HG03442 (cell line): Measurements from ENCODE around the gene POLR2H.
"Not testable (repeated sequence)": the region's sequence is repeated elsewhere in the genome, so short reads cannot be mapped to it uniquely, and the experiment has no call there.

Experiments used
- ATAC-seq: cut with Tn5 transposase; IDR thresholded peaks from one replicate; pipeline ENCODE4 v1.9.1; 2021; ENCODE audit warnings: mild to moderate bottlenecking, moderate library complexity; ENCODE audit not compliant: unreplicated experiment

The POLR2H gene

DNA sequence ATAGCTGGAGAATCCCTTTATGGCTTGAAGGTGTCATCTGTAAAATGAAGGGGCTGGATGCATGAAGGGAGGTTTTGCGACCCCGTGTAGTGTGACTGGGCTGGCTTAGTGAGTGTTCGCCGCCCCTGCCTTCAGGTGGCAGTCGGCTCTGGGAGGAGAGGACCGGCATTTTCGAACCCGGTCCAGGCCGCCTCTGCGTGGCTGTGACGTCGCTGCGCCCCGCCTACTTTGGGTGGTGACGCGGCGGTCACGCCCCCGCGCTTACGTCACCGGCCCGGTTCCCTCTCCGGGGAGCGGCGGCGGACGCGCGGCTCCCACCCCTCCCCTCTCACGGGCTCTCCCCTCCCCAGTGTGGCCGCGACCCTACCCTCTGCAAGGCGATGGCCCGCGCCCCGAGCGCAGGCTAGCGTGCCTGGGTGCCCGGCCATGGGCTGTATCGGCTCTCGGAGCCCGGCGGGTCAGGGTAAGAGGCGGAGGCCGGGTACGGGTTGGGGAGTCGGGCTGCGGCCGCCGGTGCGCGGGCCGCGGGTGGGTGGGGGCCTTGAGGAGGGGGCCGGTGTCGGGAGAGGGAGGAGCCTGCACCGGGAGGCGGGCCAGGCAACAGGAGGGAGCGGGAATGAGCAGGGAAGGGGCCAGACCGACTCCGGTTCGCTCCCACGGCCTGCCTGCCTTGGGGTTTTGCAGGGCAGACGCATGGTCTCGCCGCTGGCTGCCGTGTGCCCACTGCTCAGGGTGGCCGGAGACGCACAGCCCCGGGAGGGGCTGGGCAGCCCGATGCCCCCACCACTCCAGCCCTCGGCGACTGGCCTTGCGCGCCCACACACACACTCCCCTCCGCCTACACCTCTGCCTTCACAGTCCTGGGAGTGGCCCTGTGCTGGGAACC is 25.6 kb upstream of the POLR2H start:
- peak; percentile 63 for ATAC-seq

DNA sequence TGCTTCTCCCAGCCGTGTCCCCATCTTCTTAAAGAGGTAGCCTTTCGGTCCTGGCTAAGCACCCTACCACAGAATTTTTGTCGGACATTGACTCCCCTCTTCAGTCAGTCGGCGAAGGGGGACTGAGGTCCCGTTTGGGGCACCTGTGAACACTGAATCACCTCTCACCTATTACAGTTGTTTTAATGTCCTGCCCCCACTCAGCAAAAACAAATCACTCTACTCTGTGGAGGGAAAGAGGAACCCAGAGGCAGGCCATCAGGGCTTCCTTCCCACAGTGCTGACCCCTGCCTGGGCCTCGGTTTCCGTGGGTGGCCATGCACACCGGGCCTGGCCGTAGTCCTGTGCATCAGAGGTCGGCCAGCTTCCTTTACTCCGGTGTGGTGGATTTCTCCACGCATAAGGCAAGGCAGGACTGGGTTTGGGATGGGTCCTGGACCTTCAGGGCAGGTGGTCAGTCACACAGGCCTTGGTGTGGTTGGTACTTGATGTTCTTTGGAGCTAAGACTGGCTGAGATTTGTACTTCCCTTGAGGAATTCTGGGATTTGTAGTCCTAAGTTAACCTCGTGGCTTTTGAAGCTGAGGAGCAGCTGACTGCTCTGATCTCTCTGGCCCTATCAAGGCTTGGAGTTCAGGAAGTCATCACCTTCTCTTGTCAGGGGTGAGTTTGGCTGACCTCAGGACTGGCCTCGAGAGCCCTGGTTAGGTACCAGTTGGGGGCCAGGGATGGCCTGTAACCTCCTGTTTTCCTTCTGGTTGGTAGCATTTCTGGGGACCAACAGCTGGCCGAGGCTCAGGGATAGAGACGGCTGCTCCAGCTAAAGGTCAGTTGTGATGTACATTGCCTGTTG is 24.7 kb upstream of the POLR2H start:
- no peak for ATAC-seq

DNA sequence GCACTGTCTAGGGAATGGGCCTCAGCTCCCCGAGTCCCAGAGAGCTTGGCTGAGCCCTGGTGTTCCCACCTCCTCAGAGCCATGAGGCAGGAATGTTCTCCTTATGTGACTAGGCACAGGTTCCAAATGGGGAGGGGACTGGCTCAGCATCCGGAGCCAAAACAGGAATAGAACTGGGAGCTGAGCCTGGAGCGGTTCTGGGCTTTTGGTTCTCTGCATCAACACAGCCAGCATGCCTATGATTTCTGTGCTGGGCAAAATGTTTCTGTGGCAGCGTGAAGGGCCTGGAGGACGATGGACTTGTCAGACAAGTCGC is 24.2 kb upstream of the POLR2H start, which contains the start of gene FAM131A:
Gene FAM131A (plus strand): TSS at position 202 of the 316 bp plus-strand sequence. CDS start 31 bp downstream, at position 233.
- no peak for ATAC-seq

DNA sequence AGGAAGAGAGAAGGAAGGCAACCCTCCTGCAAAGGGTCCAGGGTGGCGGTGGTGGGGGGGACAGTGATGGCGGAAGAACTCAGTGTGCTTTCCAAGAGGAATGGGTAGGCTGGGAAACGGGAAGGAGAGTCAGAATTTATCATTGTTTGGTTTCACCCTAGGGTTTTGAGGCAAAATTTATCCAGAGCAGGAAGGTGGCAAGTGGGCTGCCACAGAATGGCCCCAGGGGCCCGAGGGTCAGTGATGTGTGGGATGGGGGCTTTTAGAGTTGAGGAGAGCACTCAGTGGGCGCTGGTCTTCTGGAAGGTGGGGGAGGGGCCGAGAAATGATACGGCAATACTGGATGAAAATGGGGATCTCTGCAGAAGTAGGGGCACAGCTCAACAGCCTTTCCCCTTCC is 23.5 kb upstream of the POLR2H start:
- no peak for ATAC-seq

DNA sequence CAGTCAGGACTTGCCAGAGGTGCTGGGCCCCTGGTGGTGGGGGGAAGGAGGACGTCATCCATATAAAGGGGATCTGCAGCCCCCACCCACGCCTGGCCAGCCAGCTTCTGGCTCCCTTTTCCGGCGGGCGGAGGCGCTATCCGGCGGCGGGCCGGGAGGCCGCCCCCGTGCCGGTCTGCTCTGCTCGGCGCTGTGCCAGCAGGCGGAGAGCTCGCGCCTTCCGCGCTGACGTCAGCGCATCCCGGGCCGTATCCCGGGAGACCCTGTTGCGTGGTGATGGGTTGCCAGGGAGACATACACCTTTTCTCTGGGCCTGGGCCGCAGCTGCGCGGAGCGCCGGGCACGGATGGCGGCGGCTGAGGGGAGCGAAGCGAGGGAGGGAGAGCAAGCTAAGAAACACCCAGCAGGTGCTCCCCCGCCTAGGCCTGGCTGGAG is 23.0 kb upstream of the POLR2H start:
- ATAC-seq = no peak

DNA sequence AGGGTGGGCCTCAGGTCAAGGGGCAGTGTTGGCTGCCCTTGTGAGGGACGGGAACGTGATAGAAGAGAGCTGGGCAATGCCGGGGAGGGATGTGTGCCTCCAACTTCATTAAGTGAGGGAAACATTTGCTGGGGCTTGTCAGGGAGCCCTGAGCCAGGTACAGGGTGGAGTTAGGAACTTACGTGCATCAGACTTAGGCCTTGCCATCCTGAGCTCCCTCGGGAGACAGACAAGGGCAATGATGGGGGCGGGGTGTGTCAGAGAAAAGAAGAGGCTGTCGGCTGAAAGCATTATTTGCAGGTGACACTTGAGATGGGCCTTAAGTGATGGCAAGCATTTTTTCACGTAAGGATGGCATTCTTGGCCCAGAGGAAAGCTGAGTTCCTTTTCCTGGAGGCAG is 22.5 kb upstream of the POLR2H start:
- no peak for ATAC-seq

DNA sequence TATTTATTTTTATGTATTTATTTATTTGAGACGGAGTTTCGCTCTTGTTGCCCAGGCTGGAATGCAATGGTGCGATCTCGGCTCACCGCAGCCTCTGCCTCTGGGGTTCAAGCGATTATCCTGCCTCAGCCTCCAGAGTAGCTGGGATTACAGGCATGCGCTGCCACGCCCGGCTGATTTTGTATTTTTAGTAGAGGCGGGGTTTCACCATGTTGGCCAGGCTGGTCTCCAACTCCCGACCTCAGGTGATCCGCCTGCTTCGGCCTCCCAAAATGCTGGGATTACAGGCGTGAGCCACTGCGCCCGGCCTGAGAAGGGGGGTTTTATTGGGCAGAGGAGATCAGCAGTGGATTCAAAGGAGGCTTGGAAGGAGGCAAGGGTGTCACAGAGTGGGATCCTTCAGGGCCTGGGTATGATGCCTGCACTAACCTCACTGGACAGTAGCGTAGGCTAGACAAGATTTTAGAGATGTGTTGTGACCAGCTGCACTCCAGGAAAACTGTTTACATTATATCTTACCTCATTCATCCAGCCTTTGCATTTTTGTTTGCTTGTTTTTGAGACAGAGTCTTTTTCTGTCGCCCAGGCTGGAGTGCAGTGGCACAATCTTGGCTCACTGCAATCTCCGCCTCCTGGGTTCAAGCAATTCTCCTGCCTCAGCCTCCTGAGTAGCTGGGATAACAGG is 21.9 kb upstream of the POLR2H start:
- not testable (repeated sequence) for ATAC-seq

DNA sequence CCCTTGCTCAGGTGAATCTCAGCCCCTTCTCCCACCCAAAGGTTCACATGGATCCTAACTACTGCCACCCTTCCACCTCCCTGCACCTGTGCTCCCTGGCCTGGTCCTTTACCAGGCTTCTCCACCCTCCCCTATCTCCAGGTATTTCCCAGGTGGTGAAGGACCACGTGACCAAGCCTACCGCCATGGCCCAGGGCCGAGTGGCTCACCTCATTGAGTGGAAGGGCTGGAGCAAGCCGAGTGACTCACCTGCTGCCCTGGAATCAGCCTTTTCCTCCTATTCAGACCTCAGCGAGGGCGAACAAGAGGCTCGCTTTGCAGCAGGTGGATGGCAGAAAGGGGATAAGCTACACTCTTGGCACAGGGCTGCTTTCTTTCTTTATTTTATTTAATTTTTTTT is 19.6 kb upstream of the POLR2H start:
- no peak for ATAC-seq

DNA sequence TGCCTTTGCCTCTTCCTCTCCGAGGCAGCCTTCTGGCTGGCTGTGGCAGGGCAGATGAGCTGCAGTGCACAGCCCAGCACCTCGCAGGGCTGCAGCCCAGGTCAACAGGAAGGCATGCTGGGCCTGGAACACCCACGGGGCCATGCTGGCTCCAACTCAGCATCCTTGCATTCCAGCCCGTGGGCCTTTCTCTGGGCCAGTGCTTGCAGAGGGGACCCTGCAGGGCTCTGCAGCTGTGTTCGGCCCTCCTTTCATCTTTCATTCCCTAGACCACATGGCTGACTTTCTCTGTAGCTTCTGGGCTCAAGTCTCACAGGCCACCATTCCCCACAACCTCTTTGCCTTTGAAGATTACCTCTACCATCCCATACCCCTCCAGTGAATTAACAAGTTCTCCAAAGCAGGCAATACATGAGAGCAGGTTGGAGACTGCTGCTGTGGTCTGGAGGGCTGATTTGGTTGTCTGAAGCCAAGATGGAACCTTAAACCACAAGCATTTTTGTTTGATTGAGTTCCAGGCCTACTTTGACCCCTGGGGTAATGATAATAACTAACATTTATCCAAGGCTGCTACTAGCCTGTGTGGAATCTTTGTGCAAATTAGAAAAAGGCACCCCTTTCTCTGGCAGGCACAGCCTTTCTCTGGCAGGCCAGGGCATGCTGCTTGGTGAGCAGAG is 18.2 kb upstream of the POLR2H start:
- ATAC-seq = no peak

DNA sequence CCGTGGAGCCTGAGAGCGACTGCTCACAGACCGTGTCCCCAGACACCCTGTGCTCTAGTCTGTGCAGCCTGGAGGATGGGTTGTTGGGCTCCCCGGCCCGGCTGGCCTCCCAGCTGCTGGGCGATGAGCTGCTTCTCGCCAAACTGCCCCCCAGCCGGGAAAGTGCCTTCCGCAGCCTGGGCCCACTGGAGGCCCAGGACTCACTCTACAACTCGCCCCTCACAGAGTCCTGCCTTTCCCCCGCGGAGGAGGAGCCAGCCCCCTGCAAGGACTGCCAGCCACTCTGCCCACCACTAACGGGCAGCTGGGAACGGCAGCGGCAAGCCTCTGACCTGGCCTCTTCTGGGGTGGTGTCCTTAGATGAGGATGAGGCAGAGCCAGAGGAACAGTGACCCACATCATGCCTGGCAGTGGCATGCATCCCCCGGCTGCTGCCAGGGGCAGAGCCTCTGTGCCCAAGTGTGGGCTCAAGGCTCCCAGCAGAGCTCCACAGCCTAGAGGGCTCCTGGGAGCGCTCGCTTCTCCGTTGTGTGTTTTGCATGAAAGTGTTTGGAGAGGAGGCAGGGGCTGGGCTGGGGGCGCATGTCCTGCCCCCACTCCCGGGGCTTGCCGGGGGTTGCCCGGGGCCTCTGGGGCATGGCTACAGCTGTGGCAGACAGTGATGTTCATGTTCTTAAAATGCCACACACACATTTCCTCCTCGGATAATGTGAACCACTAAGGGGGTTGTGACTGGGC is 16.8 kb upstream of the POLR2H start:
- no peak for ATAC-seq

DNA sequence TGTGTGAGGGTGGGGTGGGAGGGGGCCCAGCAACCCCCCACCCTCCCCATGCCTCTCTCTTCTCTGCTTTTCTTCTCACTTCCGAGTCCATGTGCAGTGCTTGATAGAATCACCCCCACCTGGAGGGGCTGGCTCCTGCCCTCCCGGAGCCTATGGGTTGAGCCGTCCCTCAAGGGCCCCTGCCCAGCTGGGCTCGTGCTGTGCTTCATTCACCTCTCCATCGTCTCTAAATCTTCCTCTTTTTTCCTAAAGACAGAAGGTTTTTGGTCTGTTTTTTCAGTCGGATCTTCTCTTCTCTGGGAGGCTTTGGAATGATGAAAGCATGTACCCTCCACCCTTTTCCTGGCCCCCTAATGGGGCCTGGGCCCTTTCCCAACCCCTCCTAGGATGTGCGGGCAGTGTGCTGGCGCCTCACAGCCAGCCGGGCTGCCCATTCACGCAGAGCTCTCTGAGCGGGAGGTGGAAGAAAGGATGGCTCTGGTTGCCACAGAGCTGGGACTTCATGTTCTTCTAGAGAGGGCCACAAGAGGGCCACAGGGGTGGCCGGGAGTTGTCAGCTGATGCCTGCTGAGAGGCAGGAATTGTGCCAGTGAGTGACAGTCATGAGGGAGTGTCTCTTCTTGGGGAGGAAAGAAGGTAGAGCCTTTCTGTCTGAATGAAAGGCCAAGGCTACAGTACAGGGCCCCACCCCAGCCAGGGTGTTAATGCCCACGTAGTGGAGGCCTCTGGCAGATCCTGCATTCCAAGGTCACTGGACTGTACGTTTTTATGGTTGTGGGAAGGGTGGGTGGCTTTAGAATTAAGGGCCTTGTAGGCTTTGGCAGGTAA is 16.0 kb upstream of the POLR2H start:
- no peak for ATAC-seq

DNA sequence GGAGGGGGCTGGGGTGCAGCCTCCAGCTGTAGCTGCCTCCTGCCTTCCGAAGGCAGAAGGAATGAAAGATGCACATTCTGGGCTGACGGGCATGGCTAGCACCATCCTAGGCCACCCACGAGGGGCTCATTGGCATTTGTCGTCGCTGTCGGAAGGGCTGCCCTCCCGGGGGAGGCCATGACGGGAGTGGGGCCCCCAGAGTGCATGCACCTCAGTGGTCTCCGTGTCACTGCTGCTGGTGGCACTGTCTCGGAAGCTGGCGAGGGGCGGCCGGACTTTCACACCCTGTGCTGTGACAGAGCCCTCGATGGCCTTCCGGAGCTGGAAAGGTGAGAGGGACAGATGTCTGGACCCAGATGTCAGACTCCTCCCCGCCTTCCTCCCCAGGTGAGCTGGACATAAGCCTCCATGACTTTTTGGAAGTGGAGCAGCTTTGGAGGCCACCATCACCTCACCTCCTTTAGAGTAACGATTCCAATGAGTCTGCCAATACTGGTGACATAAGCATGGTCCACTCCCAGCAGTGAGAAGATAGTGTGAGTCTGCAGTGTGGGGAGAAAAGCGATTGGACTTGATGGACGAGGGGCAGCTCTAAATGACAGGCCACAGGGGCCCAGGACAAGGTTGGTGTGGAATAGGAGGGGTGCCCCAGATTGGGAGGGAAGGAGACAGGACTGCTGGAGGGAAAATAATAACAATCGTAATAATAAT is 14.9 kb upstream of the POLR2H start:
- no peak for ATAC-seq

DNA sequence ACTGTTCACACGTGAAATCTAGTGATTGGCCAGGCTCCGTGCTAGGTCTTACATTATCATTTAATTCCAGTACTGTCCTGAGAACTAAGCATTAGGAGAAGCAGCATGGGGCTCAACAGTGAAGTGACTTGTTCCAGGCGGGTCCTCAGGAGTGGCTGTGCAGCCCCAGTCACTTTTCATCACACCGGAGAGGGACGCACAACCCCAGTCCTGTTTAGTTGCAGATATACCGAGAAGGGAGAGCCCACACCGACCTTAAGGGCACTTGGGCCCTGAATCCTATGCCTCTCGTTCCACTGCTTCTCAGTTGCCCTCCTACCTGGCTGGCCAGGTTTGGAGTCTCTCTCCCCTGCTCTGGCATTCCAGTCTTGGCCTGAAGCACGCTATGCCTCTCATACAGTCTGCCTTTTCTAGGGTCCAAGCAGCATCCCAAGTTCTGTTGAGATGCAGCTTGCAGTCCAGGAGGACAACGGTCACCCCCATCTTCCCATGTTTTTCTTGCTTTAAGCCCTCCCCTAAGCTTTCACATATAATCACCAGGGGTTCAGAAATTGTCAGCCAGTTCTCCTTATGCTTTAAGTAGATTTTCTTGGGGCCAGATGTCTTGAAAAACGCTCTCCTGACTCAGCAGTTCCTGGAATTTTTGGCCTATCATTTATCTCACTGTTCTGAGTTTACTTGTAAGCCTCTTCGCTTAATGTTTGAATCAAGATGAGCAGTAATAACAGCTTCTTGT is 14.0 kb upstream of the POLR2H start:
- no peak for ATAC-seq

DNA sequence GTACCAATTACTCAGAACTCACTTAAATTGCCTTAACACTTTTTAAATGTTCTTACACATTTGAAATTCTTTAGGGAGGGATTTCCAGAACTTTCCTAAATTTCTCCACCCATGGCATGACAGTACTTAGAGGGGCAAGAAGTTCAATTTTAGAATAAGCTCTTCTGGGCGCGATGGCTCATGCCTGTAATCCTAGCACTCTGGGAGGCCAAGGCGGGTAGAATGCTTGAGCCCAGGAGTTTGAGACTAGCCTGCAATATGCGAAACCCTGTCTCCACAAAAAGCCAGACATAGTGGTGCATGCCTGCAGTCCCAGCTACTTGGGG is 13.5 kb upstream of the POLR2H start:
- no peak for ATAC-seq

DNA sequence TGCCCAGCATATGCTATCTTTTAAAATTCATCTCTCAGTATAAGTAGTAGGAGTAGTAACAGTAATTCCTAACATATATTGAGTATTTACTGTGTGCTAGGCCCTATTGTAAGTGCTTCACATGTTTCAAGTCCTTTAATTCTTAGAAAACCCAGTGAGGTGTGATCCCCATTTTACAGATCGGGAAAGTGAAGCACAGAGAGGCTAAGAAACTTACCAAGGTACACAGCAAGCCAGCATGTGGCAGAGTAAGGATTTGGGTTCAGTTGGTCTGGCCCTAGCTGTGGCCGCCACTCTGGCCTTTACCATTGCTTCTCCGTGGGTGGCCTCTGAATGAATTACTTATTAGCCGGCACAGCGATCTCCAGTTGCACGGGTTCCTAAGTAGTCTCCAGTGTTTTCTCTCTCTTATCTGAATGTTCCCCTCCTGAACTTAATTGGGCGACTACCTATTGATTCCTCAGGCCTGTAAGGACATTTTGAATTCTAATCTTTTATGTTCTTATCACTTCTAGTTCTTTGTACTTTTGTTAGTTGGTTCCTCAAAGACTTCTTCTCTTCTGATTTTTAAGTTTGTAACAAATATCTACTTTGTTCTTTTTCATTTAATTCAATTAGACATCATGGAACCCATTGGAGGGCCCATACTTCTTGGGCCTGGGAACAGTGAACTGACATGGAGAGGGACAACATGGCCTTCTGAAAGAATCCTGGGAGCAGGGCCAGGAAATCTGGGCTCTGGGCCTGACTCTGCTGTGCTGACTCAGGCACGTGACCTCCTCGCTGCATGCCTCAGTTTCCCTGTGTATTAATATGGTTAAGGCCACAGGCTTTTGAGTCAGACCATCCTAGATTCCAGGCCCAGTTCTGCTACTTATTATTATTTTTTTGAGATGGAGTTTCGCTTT is 11.7 kb upstream of the POLR2H start:
- no peak for ATAC-seq

DNA sequence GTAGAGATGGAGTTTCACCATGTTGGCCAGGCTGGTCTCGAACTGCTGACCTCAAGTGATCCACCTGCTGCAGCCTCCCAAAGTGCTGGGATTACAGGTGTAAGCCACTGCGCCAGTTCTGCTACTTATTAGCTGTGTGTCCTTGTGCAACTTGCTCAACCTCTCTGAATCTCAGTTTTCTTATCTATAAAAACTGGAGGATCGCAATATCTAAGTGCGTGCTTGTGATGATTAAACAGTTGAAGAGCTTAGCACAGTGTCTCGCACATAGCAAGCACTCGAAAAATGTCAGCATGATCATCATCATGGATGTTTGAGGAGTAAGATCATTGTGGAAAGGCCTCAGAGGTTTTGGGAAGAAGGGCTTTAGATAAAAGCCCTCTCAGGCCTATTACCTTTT is 10.9 kb upstream of the POLR2H start:
- ATAC-seq = no peak

DNA sequence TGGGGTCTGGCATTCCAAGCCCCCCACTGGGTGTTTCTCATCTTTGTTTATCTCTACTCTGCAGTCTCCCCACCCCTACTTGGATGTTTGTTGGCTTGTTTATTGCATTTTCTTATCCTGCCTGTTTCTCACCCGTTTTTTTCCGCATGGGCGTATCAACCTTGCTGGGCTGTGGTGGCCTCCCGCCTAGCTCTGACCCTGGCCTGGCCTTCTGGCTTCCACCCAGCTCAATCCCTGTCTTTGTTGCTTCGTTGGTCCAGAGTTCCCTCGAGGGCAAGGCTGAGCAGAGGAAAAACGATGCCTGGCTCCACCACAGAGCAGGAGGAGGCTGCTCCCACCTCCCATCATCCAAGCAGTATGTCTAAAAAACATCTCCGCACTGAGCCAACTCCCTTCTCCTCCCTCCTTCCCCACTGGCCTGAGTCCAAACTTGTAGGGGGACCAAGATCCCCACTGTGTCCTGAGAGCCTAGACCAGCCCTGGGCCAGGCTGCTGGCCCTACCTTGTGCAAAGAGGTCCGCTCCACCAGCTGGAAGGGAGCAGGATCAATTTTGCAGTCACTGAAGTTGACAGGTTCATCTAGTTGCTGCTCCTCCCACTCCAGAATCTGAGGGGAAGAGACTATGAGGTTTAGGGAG is 9.9 kb upstream of the POLR2H start:
- ATAC-seq = no peak
